Neural progenitor cell (in vitro differentiated cells): ENCODE results near the gene C1orf141.

Source experiments
- EZH2 ChIP-seq: fragments of 200-600 bp; sonication (generic); IDR thresholded peaks from 2 replicates; pipeline ENCODE4 v1.6.1; 2017; ENCODE audit warnings: antibody characterized with exemption, mild to moderate bottlenecking, moderate library complexity
- EZH2phosphoT487 ChIP-seq: fragments of 200-600 bp; sonication (generic); IDR thresholded peaks from 2 replicates; pipeline ENCODE4 v1.6.1; 2017; ENCODE audit warnings: antibody characterized with exemption
- TF ChIP-seq, protein P1 (sequence below): fragments of 200-600 bp; sonication (generic); IDR thresholded peaks from 2 replicates; pipeline ENCODE4 v1.5.1; 2017; ENCODE audit warnings: antibody characterized with exemption, mild to moderate bottlenecking

DNA sequence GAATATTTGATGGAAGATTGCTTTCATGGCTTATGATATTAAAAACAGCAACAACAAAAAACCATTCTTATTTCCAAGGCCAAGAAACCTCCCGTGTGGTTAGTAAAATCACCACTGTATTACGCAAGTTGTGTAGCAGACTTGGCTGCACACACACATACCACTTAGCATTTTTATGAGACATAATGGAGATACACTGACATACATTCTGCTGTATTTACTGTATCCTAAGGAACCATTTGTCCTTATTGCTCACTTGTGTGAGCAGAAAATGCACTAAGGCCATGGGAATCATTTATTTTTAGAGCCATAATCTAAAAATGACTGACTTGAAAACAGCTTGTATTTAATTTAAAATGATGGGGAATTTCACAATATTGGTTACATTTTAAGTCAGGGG is 584 bp upstream of the C1orf141 start:
- TF ChIP-seq, protein P1, sequence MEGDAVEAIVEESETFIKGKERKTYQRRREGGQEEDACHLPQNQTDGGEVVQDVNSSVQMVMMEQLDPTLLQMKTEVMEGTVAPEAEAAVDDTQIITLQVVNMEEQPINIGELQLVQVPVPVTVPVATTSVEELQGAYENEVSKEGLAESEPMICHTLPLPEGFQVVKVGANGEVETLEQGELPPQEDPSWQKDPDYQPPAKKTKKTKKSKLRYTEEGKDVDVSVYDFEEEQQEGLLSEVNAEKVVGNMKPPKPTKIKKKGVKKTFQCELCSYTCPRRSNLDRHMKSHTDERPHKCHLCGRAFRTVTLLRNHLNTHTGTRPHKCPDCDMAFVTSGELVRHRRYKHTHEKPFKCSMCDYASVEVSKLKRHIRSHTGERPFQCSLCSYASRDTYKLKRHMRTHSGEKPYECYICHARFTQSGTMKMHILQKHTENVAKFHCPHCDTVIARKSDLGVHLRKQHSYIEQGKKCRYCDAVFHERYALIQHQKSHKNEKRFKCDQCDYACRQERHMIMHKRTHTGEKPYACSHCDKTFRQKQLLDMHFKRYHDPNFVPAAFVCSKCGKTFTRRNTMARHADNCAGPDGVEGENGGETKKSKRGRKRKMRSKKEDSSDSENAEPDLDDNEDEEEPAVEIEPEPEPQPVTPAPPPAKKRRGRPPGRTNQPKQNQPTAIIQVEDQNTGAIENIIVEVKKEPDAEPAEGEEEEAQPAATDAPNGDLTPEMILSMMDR = no peak
- TF ChIP-seq EZH2phosphoT487 (no peak), EZH2 (no peak)
